Activated T-helper 9 cell treated with anti-CD3 and anti-CD28 coated beads, Interleukin-2, amount 50 U/mL, for 16 hours (primary cell): ENCODE data around the gene COL4A2.

Experiments used
- DNase-seq: peaks from one replicate; pipeline ENCODE4 v3.0.0-alpha.2; 2020; ENCODE audit warnings: low read depth

COL4A2 gene

DNA sequence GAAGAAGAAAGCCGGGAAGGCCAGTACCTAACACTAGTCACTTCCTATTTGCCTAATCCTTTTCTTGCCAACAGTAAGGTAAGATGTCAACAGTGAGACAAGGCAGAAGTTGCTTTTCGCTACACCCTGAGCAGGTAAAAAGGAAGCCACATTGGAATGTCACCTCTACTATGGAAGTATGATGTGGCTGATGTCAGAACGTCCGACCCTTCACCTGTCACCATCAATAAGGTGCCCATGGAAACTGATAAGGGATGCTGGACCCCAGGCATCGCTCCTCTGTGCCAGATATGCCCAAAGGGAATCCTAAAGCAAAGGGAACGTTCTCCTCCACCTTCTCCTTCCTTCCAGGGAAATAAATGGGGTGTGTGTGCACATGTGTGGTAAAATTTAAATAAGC, 34.4 kb upstream of the COL4A2 start:
- DNase-seq, result no peak

- no peak for DNase-seq
Measured at GRCh38 chr13:110273254-110273653, 33.8 kb upstream of the COL4A2 start.

DNA sequence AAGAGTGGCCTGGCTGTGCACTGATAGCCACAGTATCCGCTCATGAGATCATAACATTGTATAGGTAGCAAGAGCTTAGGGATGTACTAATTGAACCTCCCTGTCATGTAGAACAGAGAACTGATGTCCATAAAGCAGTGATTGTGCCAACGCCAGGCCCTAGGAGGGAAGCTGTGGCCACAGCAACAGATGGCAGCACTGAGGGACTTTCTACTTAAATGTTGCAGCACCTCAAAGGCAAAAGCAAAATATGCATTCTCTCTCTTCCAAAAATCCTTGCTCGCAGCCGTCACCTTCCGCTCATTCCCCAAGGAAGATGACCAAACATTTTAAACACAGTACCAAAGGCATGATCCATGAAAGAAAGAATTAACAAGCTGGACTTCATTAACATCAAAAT, 32.4 kb upstream of the COL4A2 start:
- no peak for DNase-seq

GRCh38 chr13:110275931-110276552, 31.0 kb upstream of the COL4A2 start:
- DNase-seq, result no peak

- no peak for DNase-seq
Measured at GRCh38 chr13:110276553-110276950, 30.5 kb upstream of the COL4A2 start.

GRCh38 chr13:110277357-110277975, 29.6 kb upstream of the COL4A2 start:
- no peak for DNase-seq

GRCh38 chr13:110278859-110279258, 28.2 kb upstream of the COL4A2 start:
- no peak for DNase-seq

GRCh38 chr13:110279684-110280083, 27.4 kb upstream of the COL4A2 start:
- DNase-seq, result no peak

DNA sequence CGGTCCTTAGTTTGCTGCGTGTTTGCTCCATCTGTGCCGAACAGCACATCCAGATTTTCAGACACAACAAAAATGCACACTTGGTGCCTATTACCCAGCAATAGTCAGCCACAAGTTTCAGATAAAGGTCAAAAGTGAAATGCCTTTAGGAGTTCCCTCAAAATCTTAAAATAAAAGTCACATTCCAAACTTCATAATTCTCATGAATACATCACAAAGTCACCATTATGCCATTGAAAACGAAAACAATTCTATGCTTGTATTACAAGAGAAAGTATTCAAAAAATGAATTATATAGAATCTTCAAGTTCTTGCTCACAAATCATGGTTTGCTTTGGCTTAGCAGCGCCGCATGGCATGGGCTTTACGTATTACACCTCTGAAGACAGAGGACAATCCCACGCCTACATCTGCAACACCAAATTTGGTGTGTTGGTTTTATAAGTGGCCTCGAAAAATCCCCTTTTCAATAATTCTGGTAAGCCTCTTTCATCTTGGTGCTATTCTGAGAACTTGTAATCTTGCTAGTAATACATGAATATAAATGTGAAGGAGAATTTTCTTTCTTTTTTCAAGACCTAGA, 26.8 kb upstream of the COL4A2 start:
- DNase-seq, result no peak

DNA sequence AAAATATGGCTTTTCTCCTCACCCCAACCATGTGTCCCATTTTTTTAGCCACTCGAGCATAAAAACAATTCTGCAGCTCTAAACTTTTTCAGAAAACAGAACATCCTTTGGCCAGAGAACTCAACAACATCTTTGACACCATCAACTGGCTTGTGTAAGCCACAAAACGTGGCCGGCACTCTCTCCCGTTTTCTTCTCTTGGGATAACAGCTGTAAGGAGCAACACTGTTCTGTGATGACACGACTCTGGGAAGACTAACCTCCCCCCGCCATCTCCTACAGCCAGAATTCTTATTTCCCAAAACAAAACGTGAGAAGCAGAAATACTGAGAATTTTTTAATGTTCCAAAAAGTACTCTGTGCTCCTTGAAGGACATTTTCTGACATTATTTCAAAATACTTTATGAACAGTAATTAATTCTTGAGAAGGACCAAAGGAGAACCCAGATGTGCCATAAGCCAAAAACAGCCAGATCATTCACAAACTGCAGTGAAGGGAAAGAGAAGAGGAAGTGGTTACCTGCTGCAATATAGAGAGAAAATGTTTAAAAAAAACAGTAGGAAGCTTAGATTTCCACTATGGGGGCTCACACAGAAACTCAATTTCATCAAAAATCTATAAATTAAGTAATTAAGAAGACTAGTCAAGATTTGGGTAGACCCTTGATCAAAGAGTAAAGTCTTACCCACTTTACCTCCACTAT, 25.9 kb upstream of the COL4A2 start:
- no peak for DNase-seq

GRCh38 chr13:110281736-110282135, 25.3 kb upstream of the COL4A2 start:
- no peak for DNase-seq

GRCh38 chr13:110282316-110282841, 24.7 kb upstream of the COL4A2 start:
- no peak for DNase-seq

- no peak for DNase-seq
Measured at GRCh38 chr13:110283736-110284517, 23.2 kb upstream of the COL4A2 start.

- no peak for DNase-seq
Measured at GRCh38 chr13:110284779-110285484, 22.2 kb upstream of the COL4A2 start.

- DNase-seq, result no peak
Measured at GRCh38 chr13:110285991-110286832, 20.9 kb upstream of the COL4A2 start.

GRCh38 chr13:110286833-110287819, 20.0 kb upstream of the COL4A2 start:
- DNase-seq, result no peak

- DNase-seq, result no peak
Measured at GRCh38 chr13:110289174-110289573, 17.9 kb upstream of the COL4A2 start.

- DNase-seq, result no peak
Measured at GRCh38 chr13:110289661-110290060, 17.4 kb upstream of the COL4A2 start.

DNA sequence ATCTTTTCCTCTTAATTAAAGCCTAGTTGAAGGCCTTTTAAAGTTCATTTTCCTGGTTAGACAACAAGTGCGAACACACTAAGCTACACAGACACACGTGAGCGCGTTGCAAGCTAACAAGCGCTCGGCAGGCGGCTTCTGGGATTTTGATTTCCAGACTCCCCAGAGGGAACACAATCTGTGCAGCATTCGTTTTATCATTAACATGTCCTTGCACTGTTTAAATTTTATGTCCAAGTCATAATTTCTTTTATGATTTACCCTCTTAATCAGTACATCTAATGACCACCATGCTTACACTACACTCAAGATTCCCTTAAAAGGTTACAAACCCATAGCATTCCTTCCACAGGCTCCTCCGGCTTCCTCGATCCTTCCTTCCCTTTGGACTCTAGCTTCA, 16.9 kb upstream of the COL4A2 start:
- no peak for DNase-seq
